IMR-90 (cell line): Measurements from ENCODE around the gene THRB. TPM values are rescaled to one million over a fixed set of nuclear protein-coding genes. Genes with fewer than 3 reads are reported as not detected.

Experiments
- ATAC-seq: fragments of 200-7000 bp; cut with Tn5 transposase; 2 replicates; pipeline ENCODE4 v1.9.1; 2020; ENCODE audit warnings: low read depth, mild to moderate bottlenecking, moderate library complexity
- BruUV-seq: library from RNA; stranded (reverse); fragments of 400-500 nt; replicated peaks from 2 replicates; lab custom pipeline; 2021; lab: Mats Ljungman, UMichigan
- CTCF ChIA-PET: fragments of 300-600 bp; formaldehyde crosslinking; extraction: SDS; loops from one replicate; lab custom pipeline; 2021; ENCODE audit warnings: antibody characterized with exemption; lab: Yijun Ruan, JAX
- POLR2A ChIA-PET: fragments of 300-600 bp; sonication (Branson Sonifier 250); formaldehyde crosslinking; loops from one replicate; lab custom pipeline; 2022; ENCODE audit warnings: antibody characterized with exemption; ENCODE audit not compliant: unreplicated experiment; lab: Charles Lee
- DNase-seq: peaks from one replicate; pipeline ENCODE4 v3.0.0; 2013
- H2AFZ ChIP-seq: replicated peaks from 2 replicates; pipeline ENCODE3; 2013; ENCODE audit warnings: low read length, mild to moderate bottlenecking; ENCODE audit not compliant: poor library complexity
- H2AK5ac ChIP-seq: 2 replicates; pipeline ENCODE4 v1.6.1; 2013; ENCODE audit warnings: low read depth, low read length, inconsistent platforms
- H2AK9ac ChIP-seq: replicated peaks from 2 replicates; pipeline ENCODE3; 2013; ENCODE audit warnings: mild to moderate bottlenecking, low read depth, low read length, moderate library complexity; ENCODE audit not compliant: poor library complexity
- H2BK120ac ChIP-seq: 2 replicates; pipeline ENCODE4 v1.6.1; 2013; ENCODE audit warnings: low read depth, low read length, inconsistent platforms
- H2BK15ac ChIP-seq: 3 replicates; pipeline ENCODE4 v1.6.1; 2013; ENCODE audit warnings: low read depth, low read length, inconsistent platforms
- H2BK20ac ChIP-seq: 2 replicates; pipeline ENCODE4 v1.6.1; 2013; ENCODE audit warnings: low read depth, mild to moderate bottlenecking, inconsistent platforms, low read length, moderate library complexity
- H2BK5ac ChIP-seq: 2 replicates; pipeline ENCODE4 v1.6.1; 2013; ENCODE audit warnings: mild to moderate bottlenecking, low read depth, low read length, inconsistent platforms; ENCODE audit not compliant: poor library complexity, severe bottlenecking
- H3K14ac ChIP-seq: replicated peaks from 2 replicates; pipeline ENCODE4 v1.6.1; 2013; ENCODE audit warnings: low read depth, low read length, inconsistent platforms
- H3K18ac ChIP-seq: 2 replicates; pipeline ENCODE4 v1.6.1; 2013; ENCODE audit warnings: low read depth, low read length, control low read depth
- H3K23ac ChIP-seq: 2 replicates; pipeline ENCODE4 v1.6.1; 2013; ENCODE audit warnings: low read depth, low read length, inconsistent platforms
- H3K27ac ChIP-seq: 2 replicates; pipeline ENCODE4 v1.5.1; 2013; ENCODE audit warnings: mild to moderate bottlenecking, control low read depth, low read length; ENCODE audit not compliant: insufficient read depth
- H3K27me3 ChIP-seq: 2 replicates; pipeline ENCODE4 v1.6.1; 2013; ENCODE audit warnings: low read length; ENCODE audit not compliant: control insufficient read depth, insufficient read depth
- H3K36me3 ChIP-seq: 2 replicates; pipeline ENCODE4 v1.6.1; 2013; ENCODE audit warnings: low read length, mixed read lengths; ENCODE audit not compliant: control insufficient read depth, insufficient read depth
- H3K4ac ChIP-seq: 2 replicates; pipeline ENCODE4 v1.6.1; 2013; ENCODE audit warnings: low read depth, low read length, inconsistent platforms
- H3K4me1 ChIP-seq: 2 replicates; pipeline ENCODE4 v1.6.1; 2013; ENCODE audit warnings: low read length, mixed read lengths; ENCODE audit not compliant: control insufficient read depth, insufficient read depth
- H3K4me2 ChIP-seq: 2 replicates; pipeline ENCODE4 v1.6.1; 2013; ENCODE audit warnings: low read depth, mild to moderate bottlenecking, control low read depth, low read length, moderate library complexity
- H3K4me3 ChIP-seq: 2 replicates; pipeline ENCODE4 v1.5.1; 2013; ENCODE audit warnings: low read depth, mild to moderate bottlenecking, control low read depth, low read length, moderate library complexity; ENCODE audit not compliant: insufficient read depth
- H3K56ac ChIP-seq: 2 replicates; pipeline ENCODE4 v1.6.1; 2013; ENCODE audit warnings: low read length, inconsistent platforms; ENCODE audit not compliant: insufficient read depth; ENCODE audit errors: extremely low read depth
- H3K79me1 ChIP-seq, 2 experiments: 2 replicates each; pipeline ENCODE4 v1.6.1; 2013; ENCODE audit warnings: low read length in 2 of 2, inconsistent platforms in 1 of 2, low read depth in 1 of 2
- H3K9ac ChIP-seq: 2 replicates; pipeline ENCODE4 v1.6.1; 2013; ENCODE audit warnings: low read depth, low read length, control low read depth
- H3K9me1 ChIP-seq: 2 replicates; pipeline ENCODE4 v1.6.1; 2013; ENCODE audit warnings: low read length, inconsistent platforms; ENCODE audit not compliant: insufficient read depth
- H3K9me3 ChIP-seq: 2 replicates; pipeline ENCODE4 v1.6.1; 2013; ENCODE audit warnings: low read length; ENCODE audit not compliant: control insufficient read depth, insufficient read depth
- H4K20me1 ChIP-seq: 2 replicates; pipeline ENCODE4 v1.6.1; 2013; ENCODE audit warnings: low read length, inconsistent platforms; ENCODE audit not compliant: insufficient read depth
- H4K5ac ChIP-seq: 2 replicates; pipeline ENCODE4 v1.6.1; 2013; ENCODE audit warnings: mild to moderate bottlenecking, low read depth, low read length, control low read depth
- H4K8ac ChIP-seq, 2 experiments: 2 replicates each; pipeline ENCODE4 v1.6.1; 2013; ENCODE audit warnings: low read depth in 2 of 2, low read length in 2 of 2, control low read depth in 1 of 2, inconsistent platforms in 1 of 2
- H4K91ac ChIP-seq: 2 replicates; pipeline ENCODE4 v1.6.1; 2013; ENCODE audit warnings: low read depth, low read length, inconsistent platforms; ENCODE audit not compliant: insufficient read depth
- BHLHE40 ChIP-seq: fragments of 150-350 bp; IDR thresholded peaks from 2 replicates; pipeline ENCODE4 v1.6.1; 2016; ENCODE audit warnings: mild to moderate bottlenecking, low read depth, low read length
- CHD1 ChIP-seq: IDR thresholded peaks from 2 replicates; pipeline ENCODE4 v1.6.1; 2012; ENCODE audit warnings: low read depth, low read length, improper control_type of control experiment
- MAFK ChIP-seq: IDR thresholded peaks from 2 replicates; pipeline ENCODE4 v1.6.1; 2012; ENCODE audit warnings: low read depth, low read length, improper control_type of control experiment
- MXI1 ChIP-seq: IDR thresholded peaks from 2 replicates; pipeline ENCODE4 v1.6.1; 2012; ENCODE audit warnings: low read depth, mild to moderate bottlenecking, low read length, moderate library complexity, borderline replicate concordance
- POLR2A ChIP-seq: IDR thresholded peaks from 2 replicates; pipeline ENCODE4 v1.6.1; 2012; ENCODE audit warnings: mild to moderate bottlenecking, low read depth, low read length
- RAD21 ChIP-seq: IDR thresholded peaks from 2 replicates; pipeline ENCODE4 v1.6.1; 2012; ENCODE audit warnings: low read length, improper control_type of control experiment
- WGBS, 2 experiments: methylation state at CpG; one replicate each; pipeline versions ENCODE4 v1.1.5 to v1.1.7; 2013; ENCODE audit warnings: missing lambda C conversion rate in 2 of 2; ENCODE audit not compliant: insufficient read length in 1 of 2; ENCODE audit errors: extremely low coverage in 2 of 2; 5-methylcytosine and 5-hydroxymethylcytosine counted together
- dilution Hi-C: fragments of 300-500 bp; cut with HindIII; formaldehyde crosslinking; loops from one replicate; pipeline ENCODE4 v1.14.3; 2018; ENCODE audit warnings: low sequenced_read_pairs; ENCODE audit not compliant: unreplicated experiment
- in situ Hi-C: fragments of 300-500 bp; cut with MboI; formaldehyde crosslinking; loops from 3 replicates; pipeline ENCODE4 v1.14.3; 2019; ENCODE audit warnings: low sequenced_read_pairs, inconsistent platforms, mixed read lengths
- intact Hi-C: fragments of 100-400 bp; cut with micrococcal nuclease; formaldehyde crosslinking; loops from 2 replicates; pipeline ENCODE4 v1.10.0; 2022
- polyA plus RNA-seq, 3 experiments: library from polyadenylated mRNA; depleted of rRNA; stranded (reverse); fragments of >200 nt; gene quantifications; 2 replicates each; pipeline ENCODE4 v1.2.3, GENCODE V29; 2012; ENCODE audit warnings: low replicate concordance in 1 of 3
- total RNA-seq: library from RNA; depleted of rRNA; stranded (reverse); fragments of >200 nt; gene quantifications from 2 replicates; pipeline ENCODE4 v1.2.3, GENCODE V29; 2012
- TF ChIP-seq, protein P1 (sequence below): fragments of 150-350 bp; IDR thresholded peaks from 2 replicates; pipeline ENCODE4 v1.6.1; 2017; ENCODE audit warnings: mild to moderate bottlenecking, antibody characterized with exemption, low read length, low read depth
- TF ChIP-seq, protein P2 (sequence below): fragments of 150-350 bp; IDR thresholded peaks from 2 replicates; pipeline ENCODE4 v1.6.1; 2016; ENCODE audit warnings: low read depth, mild to moderate bottlenecking, low read length, moderate library complexity, borderline replicate concordance
- TF ChIP-seq, protein P3 (sequence below): conservative IDR thresholded peaks from 2 replicates; pipeline ENCODE4 v1.5.1; 2012; ENCODE audit warnings: mild to moderate bottlenecking, low read depth, low read length, improper control_type of control experiment

Gene THRB
- total and polyA plus RNA-seq, 2 of the 4 experiments (the other 2 are of a cell fraction): under 0.01 TPM; not detected in 1

DNA sequence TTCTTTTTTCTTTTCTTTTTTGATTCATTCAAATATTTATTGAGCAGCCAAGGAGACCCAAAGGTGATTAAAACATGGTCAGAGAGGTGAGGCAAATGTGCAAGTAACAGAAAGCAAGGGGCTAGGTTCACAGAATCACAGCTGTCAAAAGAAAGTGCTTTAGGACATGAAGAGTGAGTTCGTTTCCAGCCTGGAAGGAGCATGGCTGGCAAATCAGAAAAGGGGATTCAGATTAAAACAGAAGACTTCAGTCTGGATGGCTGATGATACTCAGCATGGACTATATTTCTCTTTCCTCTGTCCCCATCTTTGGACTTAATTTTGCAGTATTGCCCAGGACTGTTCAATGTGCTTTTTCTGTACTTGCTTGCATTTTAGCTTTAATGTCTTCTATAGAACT is 398.4 kb downstream of the THRB start:
- 71% methylated on average over 1 of the region's 1 CpG; no CpG with 5 or more reads in 1 of the 2 experiments for WGBS, 2 experiments
- dilution Hi-C loops: no loop called here

More for the DNA sequence above, 398.4 kb downstream of the THRB start:
- H3K36me3 ChIP-seq: no peaks in the 10 kb centered on the region
- DNase-seq (no peak), ATAC-seq (no peak)
- intact Hi-C loops (no loop called here), in situ Hi-C loops (no loop called here)
- H2BK20ac ChIP-seq: no peak overlapping the region
- H2AK9ac ChIP-seq: no peak overlapping the region
- no peaks in the 10 kb centered on the region for H3K9me3 ChIP-seq
- no peak overlapping the region for H3K9ac ChIP-seq
- no peak overlapping the region for H3K18ac ChIP-seq
- no peak overlapping the region for H2AFZ ChIP-seq
- no peak overlapping the region for H4K91ac ChIP-seq
- H2BK5ac ChIP-seq: no peak overlapping the region
- H2BK120ac ChIP-seq: no peak overlapping the region
- H3K4me1 ChIP-seq: no peaks in the 10 kb centered on the region
- H2BK15ac ChIP-seq: no peak overlapping the region
- no peak overlapping the region for H4K5ac ChIP-seq
- no peak for TF ChIP-seq POLR2A
- TF ChIP-seq, protein P1, sequence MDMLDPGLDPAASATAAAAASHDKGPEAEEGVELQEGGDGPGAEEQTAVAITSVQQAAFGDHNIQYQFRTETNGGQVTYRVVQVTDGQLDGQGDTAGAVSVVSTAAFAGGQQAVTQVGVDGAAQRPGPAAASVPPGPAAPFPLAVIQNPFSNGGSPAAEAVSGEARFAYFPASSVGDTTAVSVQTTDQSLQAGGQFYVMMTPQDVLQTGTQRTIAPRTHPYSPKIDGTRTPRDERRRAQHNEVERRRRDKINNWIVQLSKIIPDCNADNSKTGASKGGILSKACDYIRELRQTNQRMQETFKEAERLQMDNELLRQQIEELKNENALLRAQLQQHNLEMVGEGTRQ: no peak
- no peak for TF ChIP-seq CHD1
- TF ChIP-seq, protein P2, sequence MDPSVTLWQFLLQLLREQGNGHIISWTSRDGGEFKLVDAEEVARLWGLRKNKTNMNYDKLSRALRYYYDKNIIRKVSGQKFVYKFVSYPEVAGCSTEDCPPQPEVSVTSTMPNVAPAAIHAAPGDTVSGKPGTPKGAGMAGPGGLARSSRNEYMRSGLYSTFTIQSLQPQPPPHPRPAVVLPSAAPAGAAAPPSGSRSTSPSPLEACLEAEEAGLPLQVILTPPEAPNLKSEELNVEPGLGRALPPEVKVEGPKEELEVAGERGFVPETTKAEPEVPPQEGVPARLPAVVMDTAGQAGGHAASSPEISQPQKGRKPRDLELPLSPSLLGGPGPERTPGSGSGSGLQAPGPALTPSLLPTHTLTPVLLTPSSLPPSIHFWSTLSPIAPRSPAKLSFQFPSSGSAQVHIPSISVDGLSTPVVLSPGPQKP: no peak
- TF ChIP-seq RAD21: no peak
- TF ChIP-seq MAFK: no peak
- no peak for TF ChIP-seq MXI1
- no peak for TF ChIP-seq BHLHE40
- TF ChIP-seq, protein P3, sequence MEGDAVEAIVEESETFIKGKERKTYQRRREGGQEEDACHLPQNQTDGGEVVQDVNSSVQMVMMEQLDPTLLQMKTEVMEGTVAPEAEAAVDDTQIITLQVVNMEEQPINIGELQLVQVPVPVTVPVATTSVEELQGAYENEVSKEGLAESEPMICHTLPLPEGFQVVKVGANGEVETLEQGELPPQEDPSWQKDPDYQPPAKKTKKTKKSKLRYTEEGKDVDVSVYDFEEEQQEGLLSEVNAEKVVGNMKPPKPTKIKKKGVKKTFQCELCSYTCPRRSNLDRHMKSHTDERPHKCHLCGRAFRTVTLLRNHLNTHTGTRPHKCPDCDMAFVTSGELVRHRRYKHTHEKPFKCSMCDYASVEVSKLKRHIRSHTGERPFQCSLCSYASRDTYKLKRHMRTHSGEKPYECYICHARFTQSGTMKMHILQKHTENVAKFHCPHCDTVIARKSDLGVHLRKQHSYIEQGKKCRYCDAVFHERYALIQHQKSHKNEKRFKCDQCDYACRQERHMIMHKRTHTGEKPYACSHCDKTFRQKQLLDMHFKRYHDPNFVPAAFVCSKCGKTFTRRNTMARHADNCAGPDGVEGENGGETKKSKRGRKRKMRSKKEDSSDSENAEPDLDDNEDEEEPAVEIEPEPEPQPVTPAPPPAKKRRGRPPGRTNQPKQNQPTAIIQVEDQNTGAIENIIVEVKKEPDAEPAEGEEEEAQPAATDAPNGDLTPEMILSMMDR: no peak
- H3K4ac ChIP-seq: no peak overlapping the region
- H3K27me3 ChIP-seq: no peaks in the 10 kb centered on the region
- BruUV-seq: no TSS peak
- H3K27ac ChIP-seq: no peak overlapping the region
- no peak overlapping the region for H3K14ac ChIP-seq
- no peak overlapping the region for H3K4me2 ChIP-seq
- no peak overlapping the region for H3K23ac ChIP-seq
- H3K79me1 ChIP-seq: no peaks in the 10 kb centered on the region
- no peak overlapping the region for H4K8ac ChIP-seq
- H3K9me1 ChIP-seq: no peaks in the 10 kb centered on the region
- POLR2A ChIA-PET: no interaction called here
- no peak overlapping the region for H3K4me3 ChIP-seq
- CTCF ChIA-PET: no interaction called here
- no peak overlapping the region for H3K56ac ChIP-seq
- H2AK5ac ChIP-seq: no peak overlapping the region
- no peaks in the 10 kb centered on the region for H4K20me1 ChIP-seq
